Fibroblast of the aortic adventitia (primary cell): ENCODE measurements around the gene LRIT2. TPM values are rescaled to one million over a fixed set of nuclear protein-coding genes. Genes with fewer than 3 reads are reported as not detected.
"Not testable (repeated sequence)": the region's sequence is repeated elsewhere in the genome, so short reads cannot be mapped to it uniquely, and the experiment has no call there.

ENCODE experiments used
- DNase-seq: peaks from one replicate; pipeline ENCODE4 v3.0.0-alpha.2; 2010; ENCODE audit warnings: low read depth
- H3K4me3 ChIP-seq: 2 replicates; pipeline ENCODE4 v1.5.1; 2011; ENCODE audit warnings: low read depth, mild to moderate bottlenecking, control low read depth, low read length, moderate library complexity
- total RNA-seq: library from RNA; depleted of rRNA; stranded (reverse); fragments of >200 nt; gene quantifications from 2 replicates; pipeline ENCODE4 v1.2.3, GENCODE V29; 2012; ENCODE audit warnings: low replicate concordance
- TF ChIP-seq, protein P1 (sequence below): IDR thresholded peaks from 2 replicates; pipeline ENCODE4 v1.5.1; 2011; ENCODE audit warnings: mild to moderate bottlenecking, low read length, control low read depth, inconsistent platforms; ENCODE audit not compliant: insufficient read depth

Gene LRIT2
- total RNA-seq, 1 donor = not detected

DNA sequence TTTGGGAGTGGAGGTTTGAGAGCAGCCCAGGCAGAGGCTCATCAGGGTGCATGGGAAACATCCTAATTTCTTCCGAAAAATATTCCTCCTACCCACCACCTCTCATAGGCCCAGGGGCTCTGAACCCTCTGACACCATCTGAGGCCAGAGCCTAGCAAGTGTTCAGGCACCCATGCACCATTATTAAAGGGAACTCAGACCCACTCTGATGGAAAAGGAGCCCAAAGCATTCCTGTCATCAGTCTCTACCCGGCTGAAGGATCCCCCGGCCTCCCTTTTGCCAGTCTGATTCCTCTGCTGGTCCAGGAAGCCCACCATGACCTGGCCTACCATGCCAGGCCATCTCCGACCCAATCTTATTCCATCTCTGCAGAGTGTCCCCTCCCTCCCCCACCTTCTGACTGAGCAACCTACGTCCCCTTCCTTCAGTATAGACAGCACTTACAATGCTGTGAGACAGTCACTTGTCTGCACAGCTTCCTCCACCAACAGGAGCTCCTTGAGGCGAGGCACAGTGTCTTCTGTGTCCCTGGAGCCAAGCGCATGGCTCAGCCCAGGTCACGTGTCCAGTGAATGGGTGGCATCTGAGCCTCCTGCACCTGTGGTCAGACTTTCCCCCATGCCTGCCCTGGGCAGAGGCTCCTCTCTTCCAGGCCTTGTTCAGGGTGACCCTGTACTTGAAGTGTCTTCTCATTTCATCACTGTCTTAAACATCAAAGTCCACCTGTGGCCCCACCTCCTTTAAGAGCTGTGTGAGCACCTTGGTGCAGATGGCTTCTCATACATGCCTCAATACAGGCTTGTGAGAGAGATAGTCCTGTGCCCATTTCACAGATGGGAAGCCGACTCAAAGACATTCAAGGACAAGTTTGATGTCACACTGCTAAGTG lies 52.6 kb downstream of the LRIT2 start:
- TF ChIP-seq, protein P1, sequence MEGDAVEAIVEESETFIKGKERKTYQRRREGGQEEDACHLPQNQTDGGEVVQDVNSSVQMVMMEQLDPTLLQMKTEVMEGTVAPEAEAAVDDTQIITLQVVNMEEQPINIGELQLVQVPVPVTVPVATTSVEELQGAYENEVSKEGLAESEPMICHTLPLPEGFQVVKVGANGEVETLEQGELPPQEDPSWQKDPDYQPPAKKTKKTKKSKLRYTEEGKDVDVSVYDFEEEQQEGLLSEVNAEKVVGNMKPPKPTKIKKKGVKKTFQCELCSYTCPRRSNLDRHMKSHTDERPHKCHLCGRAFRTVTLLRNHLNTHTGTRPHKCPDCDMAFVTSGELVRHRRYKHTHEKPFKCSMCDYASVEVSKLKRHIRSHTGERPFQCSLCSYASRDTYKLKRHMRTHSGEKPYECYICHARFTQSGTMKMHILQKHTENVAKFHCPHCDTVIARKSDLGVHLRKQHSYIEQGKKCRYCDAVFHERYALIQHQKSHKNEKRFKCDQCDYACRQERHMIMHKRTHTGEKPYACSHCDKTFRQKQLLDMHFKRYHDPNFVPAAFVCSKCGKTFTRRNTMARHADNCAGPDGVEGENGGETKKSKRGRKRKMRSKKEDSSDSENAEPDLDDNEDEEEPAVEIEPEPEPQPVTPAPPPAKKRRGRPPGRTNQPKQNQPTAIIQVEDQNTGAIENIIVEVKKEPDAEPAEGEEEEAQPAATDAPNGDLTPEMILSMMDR = no peak
- no peak for DNase-seq
- H3K4me3 ChIP-seq = no peak overlapping the region

DNA sequence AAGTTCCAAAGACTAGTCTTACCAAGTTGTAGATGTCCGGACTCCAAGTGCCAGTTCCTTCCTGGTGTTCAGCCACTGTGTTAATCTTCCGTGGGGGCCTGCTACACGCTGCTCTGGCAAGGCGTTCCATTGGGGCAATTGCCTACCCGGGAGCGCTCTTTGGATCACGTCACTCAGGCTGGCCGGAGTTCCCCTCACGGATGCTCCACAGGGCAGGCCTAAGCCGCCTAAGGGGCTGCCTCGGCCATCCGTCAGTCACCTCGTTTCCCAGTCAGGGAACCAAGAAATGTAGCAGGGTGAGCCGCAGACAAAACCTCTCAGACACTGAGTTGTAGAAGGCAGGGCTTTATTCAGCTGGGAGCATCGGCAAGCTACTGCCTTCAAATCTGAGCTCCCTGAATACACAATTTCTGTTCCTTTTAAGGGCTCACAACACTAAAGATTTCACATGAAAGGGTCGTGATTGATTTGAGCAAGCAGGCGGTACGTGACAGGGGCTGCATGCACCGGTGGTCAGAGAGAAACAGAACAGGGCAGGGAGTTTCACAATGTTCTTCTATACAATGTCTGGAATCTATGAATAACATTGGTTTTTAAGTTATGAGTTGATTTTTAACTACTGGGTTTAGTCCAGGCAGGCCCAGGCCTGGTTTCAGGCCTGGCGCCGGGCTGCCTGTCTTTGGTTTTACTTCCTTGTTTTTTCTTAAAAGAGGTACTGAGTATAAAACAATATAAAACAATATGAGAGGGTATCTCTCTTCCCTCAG lies 53.5 kb downstream of the LRIT2 start:
- DNase-seq, H3K4me3 ChIP-seq: not testable (repeated sequence)

DNA sequence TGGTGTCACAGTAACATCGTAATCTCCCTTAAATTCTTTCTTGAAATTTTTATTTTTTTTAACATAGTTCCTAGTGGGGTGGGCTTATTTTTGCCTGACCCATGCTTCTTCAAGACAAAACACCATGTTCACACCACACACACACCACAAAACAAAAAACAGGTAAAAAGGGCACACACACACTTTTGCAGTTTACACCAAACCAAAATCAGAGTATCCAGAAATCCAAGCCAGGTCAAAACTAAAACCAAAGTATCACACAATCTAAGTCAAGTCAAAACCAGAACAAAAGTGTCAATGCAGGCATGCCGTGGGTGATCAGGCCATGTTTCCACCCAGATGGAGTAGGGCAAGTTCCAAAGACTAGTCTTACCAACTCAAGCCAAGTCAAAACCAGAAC lies 54.1 kb downstream of the LRIT2 start:
- not testable (repeated sequence) for H3K4me3 ChIP-seq, DNase-seq

Other genes starting within 250 kb of the LRIT2 start
- gene GHITM, start 86.0 kb downstream of the LRIT2 start, total RNA-seq = 117 and 161 TPM in 2 replicates
- not detected in 2 replicates for gene GPR15LG, start 51.7 kb downstream of the LRIT2 start, total RNA-seq
- gene CDHR1, start 31.0 kb downstream of the LRIT2 start, total RNA-seq = not detected in 2 replicates
- not detected in 2 replicates for gene LRIT1, start 16.0 kb upstream of the LRIT2 start, total RNA-seq
- gene RGR, start 19.5 kb upstream of the LRIT2 start, total RNA-seq = not detected in 2 replicates
- gene CCSER2, start 103.0 kb upstream of the LRIT2 start, total RNA-seq = 40.8 and 49.6 TPM in 2 replicates